T-helper 17 cell (primary cell): ENCODE results near the gene BATF2. TPM values are rescaled to one million over a fixed set of nuclear protein-coding genes. Genes with fewer than 3 reads are reported as not detected.

Experiments
- ATAC-seq: fragments of 150-1000 bp; cut with Tn5 transposase; 2 replicates; pipeline ENCODE4 v1.10.0; 2021; ENCODE audit warnings: mild to moderate bottlenecking, moderate library complexity
- DNase-seq, 3 donors: peaks; one replicate each; pipeline versions ENCODE4 v3.0.0 to v3.0.0-alpha.2; 2020 to 2021
- H3K9me3 ChIP-seq: one replicate; pipeline ENCODE4 v1.7.0; 2013; ENCODE audit warnings: low read length, mild to moderate bottlenecking; ENCODE audit not compliant: control insufficient read depth, poor library complexity, severe bottlenecking
- H3K27ac Mint-ChIP-seq: one replicate; pipeline ENCODE4 v1.8.0; 2022; ENCODE audit warnings: mild to moderate bottlenecking, moderate library complexity, mixed read lengths
- H3K27me3 Mint-ChIP-seq: one replicate; pipeline ENCODE4 v1.8.0; 2022; ENCODE audit warnings: mixed read lengths
- H3K36me3 Mint-ChIP-seq: one replicate; pipeline ENCODE4 v1.8.0; 2022; ENCODE audit warnings: low read depth, mixed read lengths
- H3K4me1 Mint-ChIP-seq: one replicate; pipeline ENCODE4 v1.8.0; 2022; ENCODE audit warnings: mild to moderate bottlenecking, mixed read lengths
- H3K4me3 Mint-ChIP-seq: one replicate; pipeline ENCODE4 v1.8.0; 2022; ENCODE audit warnings: mild to moderate bottlenecking, moderate library complexity, mixed read lengths
- total RNA-seq, 4 donors: library from RNA in 2 of 4; stranded (reverse) in 2 of 4; gene quantifications; one replicate each; pipeline ENCODE4 v1.2.3 and lab custom pipeline; 2022 to 2026

Gene BATF2, protein sequence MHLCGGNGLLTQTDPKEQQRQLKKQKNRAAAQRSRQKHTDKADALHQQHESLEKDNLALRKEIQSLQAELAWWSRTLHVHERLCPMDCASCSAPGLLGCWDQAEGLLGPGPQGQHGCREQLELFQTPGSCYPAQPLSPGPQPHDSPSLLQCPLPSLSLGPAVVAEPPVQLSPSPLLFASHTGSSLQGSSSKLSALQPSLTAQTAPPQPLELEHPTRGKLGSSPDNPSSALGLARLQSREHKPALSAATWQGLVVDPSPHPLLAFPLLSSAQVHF
- total RNA-seq (not detected), total RNA-seq (lab: John Stamatoyannopoulos, UW) (0 to 0.12 reads per million in 2 donors)

GRCh38 chr11:64996710-64997380, at the start of gene BATF2:
TSS of gene BATF2 (minus strand) at chr11:64996971. CDS start at chr11:64996914, 57 bp downstream.
- H3K4me3 Mint-ChIP-seq, result no peak within 1 kb of the TSS
- DNase-seq, result no peak
- no peaks in the 10 kb centered on the region for H3K27me3 Mint-ChIP-seq

GRCh38 chr11:65045728-65046127, 49.0 kb upstream of the BATF2 start:
- peaks cover 4% of the 10 kb centered on the region for H3K36me3 Mint-ChIP-seq
- ATAC-seq (no peak), DNase-seq (no peak)
- H3K4me1 Mint-ChIP-seq, result peaks cover 13% of the 10 kb centered on the region
- H3K27ac Mint-ChIP-seq, result no peak overlapping the region
- no peaks in the 10 kb centered on the region for H3K27me3 Mint-ChIP-seq
- H3K4me3 Mint-ChIP-seq, result no peak overlapping the region
- H3K9me3 ChIP-seq, result no peaks in the 10 kb centered on the region

More at GRCh38 chr11:64996710-64997380, at the start of gene BATF2:
- ATAC-seq, result peak; percentile 48
- Mint-ChIP-seq H3K4me1 (peaks cover 15% of the 10 kb centered on the region), H3K36me3 (no peaks in the 10 kb centered on the region), H3K27ac (no peak within 1 kb of the TSS)
- H3K9me3 ChIP-seq, result no peaks in the 10 kb centered on the region

DNA sequence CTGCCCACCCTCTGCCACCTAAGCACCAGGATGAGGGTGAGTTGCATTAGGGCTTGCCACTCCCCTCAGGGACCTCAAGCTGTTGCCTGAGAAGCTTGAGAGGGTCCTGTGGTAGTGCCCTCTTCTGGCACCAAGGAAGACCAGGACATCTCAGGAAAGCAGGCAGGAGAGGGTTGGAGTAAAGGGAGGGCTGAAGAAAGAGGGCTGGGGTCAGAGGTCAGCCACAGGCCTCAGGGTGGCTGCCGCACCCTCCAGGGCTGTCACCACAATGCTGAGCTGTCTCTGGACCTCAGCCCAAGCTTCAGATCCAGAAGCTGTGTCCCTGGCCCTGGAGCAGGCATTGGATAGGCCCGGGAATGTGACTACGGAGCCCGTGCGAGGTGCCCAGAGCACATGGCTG, 48.3 kb upstream of the BATF2 start:
- no peaks in the 10 kb centered on the region for H3K9me3 ChIP-seq
- H3K4me3 Mint-ChIP-seq, result no peak overlapping the region
- no peak for DNase-seq
- H3K27ac Mint-ChIP-seq, result no peak overlapping the region
- no peak for ATAC-seq
- peaks cover 13% of the 10 kb centered on the region for H3K4me1 Mint-ChIP-seq
- peaks cover 4% of the 10 kb centered on the region for H3K36me3 Mint-ChIP-seq
- no peaks in the 10 kb centered on the region for H3K27me3 Mint-ChIP-seq

GRCh38 chr11:65043881-65044501, 47.2 kb upstream of the BATF2 start:
- H3K27ac Mint-ChIP-seq, result no peak overlapping the region
- no peak overlapping the region for H3K4me3 Mint-ChIP-seq
- no peaks in the 10 kb centered on the region for H3K27me3 Mint-ChIP-seq
- DNase-seq, result no peak
- H3K9me3 ChIP-seq, result no peaks in the 10 kb centered on the region
- no peak for ATAC-seq
- H3K4me1 Mint-ChIP-seq, result peaks cover 13% of the 10 kb centered on the region
- H3K36me3 Mint-ChIP-seq, result peaks cover 4% of the 10 kb centered on the region

DNA sequence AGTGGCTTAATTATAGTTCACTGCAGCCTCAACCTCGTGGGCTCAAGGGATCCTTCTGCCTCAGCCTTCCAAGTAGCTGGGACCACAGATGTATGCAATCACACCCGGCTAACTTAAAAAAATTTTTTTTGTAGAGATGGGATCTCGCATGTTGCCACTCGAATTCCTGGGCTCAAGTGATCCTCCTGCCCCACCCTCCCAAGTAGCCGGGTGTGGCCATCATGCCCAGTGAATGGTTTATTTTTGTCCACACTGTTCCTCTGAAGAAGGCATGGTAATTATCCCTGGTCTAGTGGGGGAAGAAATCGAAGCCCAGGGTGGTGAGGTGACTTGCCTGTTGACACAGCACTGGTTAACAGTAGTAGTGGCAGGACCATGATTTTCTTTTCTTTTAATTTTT, 46.1 kb upstream of the BATF2 start:
- peak overlapping the region; percentile 73 for H3K4me3 Mint-ChIP-seq
- H3K9me3 ChIP-seq, result no peaks in the 10 kb centered on the region
- H3K27me3 Mint-ChIP-seq, result no peaks in the 10 kb centered on the region
- peaks cover 13% of the 10 kb centered on the region for H3K4me1 Mint-ChIP-seq
- peaks cover 4% of the 10 kb centered on the region for H3K36me3 Mint-ChIP-seq
- DNase-seq (no peak), ATAC-seq (no peak)
- peak overlapping the region; percentile 69 for H3K27ac Mint-ChIP-seq

GRCh38 chr11:65040847-65041622, 44.3 kb upstream of the BATF2 start, which contains the start of gene SAC3D1:
TSS of gene SAC3D1 (plus strand) at chr11:65041210. CDS start at chr11:65041293, 83 bp downstream.
- peak; percentile 93 for ATAC-seq
- Mint-ChIP-seq H3K27me3 (no peaks in the 10 kb centered on the region), H3K4me3 (peak within 1 kb of the TSS; percentile 93), H3K36me3 (peaks cover 4% of the 10 kb centered on the region), H3K27ac (peak within 1 kb of the TSS; percentile 69), H3K4me1 (peaks cover 7% of the 10 kb centered on the region)
- H3K9me3 ChIP-seq, result no peaks in the 10 kb centered on the region
- peak; percentile 76 to 84 (median 78) for DNase-seq

DNA sequence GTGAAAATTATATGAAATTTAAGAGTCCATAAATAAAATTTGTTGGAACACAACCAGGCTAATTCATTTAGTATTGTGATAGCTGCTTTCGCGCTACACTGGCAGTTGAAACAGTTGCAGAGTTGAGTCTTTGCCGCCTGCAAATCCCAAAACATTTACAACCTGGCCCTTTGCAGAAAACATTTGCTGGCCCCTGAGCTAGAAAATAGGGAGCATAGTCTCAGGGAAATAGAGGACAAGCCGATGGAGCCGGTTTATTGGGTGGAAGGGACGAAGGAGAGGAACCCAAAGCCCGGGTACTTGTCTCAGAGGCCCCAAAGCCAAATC, 43.7 kb upstream of the BATF2 start:
- no peak for ATAC-seq
- peaks cover 7% of the 10 kb centered on the region for H3K4me1 Mint-ChIP-seq

DNA sequence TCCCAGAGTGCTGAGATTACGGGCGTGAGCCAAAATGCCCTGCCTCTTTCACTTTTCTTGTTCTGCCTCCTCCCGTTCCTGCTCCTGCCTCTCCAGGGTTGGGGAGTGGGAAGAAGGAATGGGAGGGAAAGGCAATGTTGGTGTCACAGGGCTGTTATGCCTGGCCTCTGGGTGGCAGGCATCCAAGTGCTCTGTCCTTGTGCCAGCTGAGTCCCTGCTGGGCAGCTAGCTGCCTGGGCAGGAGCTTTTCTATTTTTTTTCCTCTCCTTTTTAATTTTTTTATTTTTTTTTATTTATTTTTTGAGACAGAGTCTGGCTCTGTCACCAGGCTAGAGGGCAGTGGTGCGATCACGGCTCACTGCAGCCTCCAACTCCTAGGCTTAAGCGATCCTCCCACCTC, 40.2 kb upstream of the BATF2 start:
- no peaks in the 10 kb centered on the region for H3K9me3 ChIP-seq
- Mint-ChIP-seq H3K27me3 (no peaks in the 10 kb centered on the region), H3K27ac (no peak overlapping the region), H3K36me3 (no peaks in the 10 kb centered on the region), H3K4me1 (peaks cover 2% of the 10 kb centered on the region), H3K4me3 (no peak overlapping the region)
- DNase-seq (no peak), ATAC-seq (no peak)

More for the DNA sequence above, 43.7 kb upstream of the BATF2 start:
- peaks cover 4% of the 10 kb centered on the region for H3K36me3 Mint-ChIP-seq
- H3K9me3 ChIP-seq, result no peaks in the 10 kb centered on the region
- DNase-seq, result no peak
- no peaks in the 10 kb centered on the region for H3K27me3 Mint-ChIP-seq
- H3K27ac Mint-ChIP-seq, result peak overlapping the region; percentile 27
- peak overlapping the region; percentile 93 for H3K4me3 Mint-ChIP-seq

DNA sequence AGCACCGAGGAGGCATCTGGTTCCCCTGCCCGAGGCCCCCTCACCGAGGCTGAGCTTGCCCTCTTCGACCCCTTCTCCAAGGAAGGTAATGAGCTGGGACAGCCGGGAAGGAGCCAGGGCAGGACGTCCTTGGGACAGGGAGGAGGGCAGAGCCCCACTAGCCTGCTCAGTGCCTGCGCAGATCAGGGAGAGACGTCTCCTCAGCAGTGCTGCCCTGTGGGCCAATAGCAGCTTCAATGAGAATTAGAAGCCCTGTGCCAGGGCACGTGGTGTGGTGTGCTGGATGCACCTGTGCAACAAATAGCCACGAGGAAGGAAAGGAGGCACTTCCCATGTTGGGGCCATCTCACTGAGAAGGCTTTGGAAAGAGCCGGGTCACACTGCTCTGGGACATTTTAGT, 38.8 kb upstream of the BATF2 start:
- no peak for ATAC-seq
- H3K27ac Mint-ChIP-seq, result no peak overlapping the region
- no peaks in the 10 kb centered on the region for H3K36me3 Mint-ChIP-seq

DNA sequence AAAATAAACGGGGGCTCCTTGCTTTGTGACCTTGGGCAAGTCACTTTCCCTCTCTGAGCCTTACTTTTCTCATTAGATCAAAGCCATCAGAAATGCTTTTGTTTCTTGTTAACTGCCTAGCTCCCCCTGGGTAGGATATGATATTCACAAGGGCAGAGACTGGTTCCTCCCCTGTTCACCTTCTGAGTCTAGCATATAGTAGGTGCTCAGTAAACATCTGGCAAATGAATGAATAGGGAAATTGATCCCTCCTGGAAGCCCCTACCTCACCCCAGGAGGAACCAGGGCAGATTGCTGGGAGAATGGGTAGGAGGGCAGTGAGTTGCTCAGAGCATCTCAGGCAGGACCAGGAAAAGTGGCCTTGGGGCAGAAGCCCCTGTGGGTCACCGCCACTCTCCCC, 37.7 kb upstream of the BATF2 start:
- Mint-ChIP-seq H3K27me3 (no peaks in the 10 kb centered on the region), H3K4me3 (no peak overlapping the region), H3K4me1 (no peaks in the 10 kb centered on the region), H3K36me3 (no peaks in the 10 kb centered on the region), H3K27ac (no peak overlapping the region)
- DNase-seq (no peak), ATAC-seq (no peak)
- no peaks in the 10 kb centered on the region for H3K9me3 ChIP-seq

More for the DNA sequence above, 38.8 kb upstream of the BATF2 start:
- H3K4me1 Mint-ChIP-seq, result no peaks in the 10 kb centered on the region
- H3K9me3 ChIP-seq, result no peaks in the 10 kb centered on the region
- no peak overlapping the region for H3K4me3 Mint-ChIP-seq
- H3K27me3 Mint-ChIP-seq, result no peaks in the 10 kb centered on the region
- DNase-seq, result no peak

DNA sequence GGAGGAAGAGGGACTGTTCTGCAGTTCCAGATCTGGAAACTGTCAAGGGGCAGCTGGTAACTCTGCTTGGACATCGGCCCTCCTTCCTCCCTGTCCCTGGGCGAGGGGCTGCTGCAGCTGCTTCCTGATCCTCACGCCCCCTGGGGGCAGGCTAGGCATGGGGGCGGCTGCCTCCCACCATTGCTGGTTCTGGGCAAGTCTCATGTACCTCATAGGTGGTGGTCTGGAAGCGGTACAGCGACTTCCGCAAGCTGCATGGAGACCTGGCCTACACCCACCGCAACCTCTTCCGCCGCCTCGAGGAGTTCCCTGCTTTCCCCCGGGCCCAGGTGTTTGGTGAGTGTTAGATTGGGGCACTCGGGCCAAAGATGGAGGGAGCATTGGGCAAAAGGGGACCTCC, 35.4 kb upstream of the BATF2 start:
- H3K9me3 ChIP-seq, result no peaks in the 10 kb centered on the region
- Mint-ChIP-seq H3K36me3 (no peaks in the 10 kb centered on the region), H3K27ac (peak overlapping the region; percentile 32), H3K4me3 (no peak overlapping the region), H3K4me1 (peaks cover 7% of the 10 kb centered on the region), H3K27me3 (no peaks in the 10 kb centered on the region)
- ATAC-seq, result no peak
- DNase-seq, result no peak

DNA sequence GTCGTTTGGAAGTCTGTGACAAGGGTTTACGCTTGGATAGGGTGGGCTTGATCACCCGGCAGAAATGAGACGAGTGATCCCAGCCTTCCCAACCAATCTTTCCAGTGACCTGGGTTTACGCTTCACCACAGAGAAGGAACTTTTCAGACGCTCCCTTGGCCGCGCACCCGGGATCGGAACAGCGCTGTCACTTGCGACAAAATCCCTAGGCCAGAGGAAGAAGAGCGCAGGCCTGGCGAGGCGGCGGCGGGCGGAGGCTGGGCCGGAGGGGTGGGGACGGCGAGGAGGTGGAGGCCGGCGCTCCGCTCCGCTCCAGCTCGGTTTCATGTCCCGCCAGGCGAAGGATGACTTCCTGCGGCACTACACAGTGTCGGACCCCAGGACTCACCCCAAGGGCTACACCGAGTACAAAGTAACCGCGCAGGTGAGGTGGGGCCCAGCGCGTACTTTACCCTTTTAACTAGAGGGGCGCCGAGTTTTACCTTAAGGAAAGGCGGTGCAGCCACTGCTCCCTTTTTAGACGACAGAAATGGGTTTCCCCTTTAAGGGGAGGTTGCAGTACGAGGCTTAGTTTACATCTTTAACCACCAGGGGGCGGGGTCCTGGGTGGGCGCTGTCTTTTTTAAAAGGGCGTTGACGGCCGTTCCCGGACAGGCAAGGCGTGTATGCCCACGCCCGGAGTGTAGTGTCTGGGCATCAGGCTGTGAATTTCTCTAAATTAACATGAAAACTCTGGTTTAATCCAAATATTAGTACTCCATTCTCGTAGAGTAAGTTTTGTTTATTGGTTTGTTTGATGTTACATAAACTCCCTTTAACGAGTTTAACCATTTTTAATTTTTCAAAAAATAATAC, 30.7 kb upstream of the BATF2 start, which contains the start of gene SNX15:
TSS of gene SNX15 (plus strand) at position 227 of the 855 bp plus-strand sequence. CDS start at position 326, 99 bp downstream.
- Mint-ChIP-seq H3K27me3 (no peaks in the 10 kb centered on the region), H3K4me3 (peak within 1 kb of the TSS; percentile 74), H3K27ac (peak within 1 kb of the TSS; percentile 84), H3K4me1 (peaks cover 11% of the 10 kb centered on the region), H3K36me3 (no peaks in the 10 kb centered on the region)
- DNase-seq (peak; percentile 73 to 83 (median 79)), ATAC-seq (peak; percentile 94)
- H3K9me3 ChIP-seq, result no peaks in the 10 kb centered on the region
